IMR-90 (cell line): Measurements from ENCODE around the gene KL. TPM values are rescaled to one million over a fixed set of nuclear protein-coding genes. Genes with fewer than 3 reads are reported as not detected.

Experiments
- ATAC-seq: fragments of 200-7000 bp; cut with Tn5 transposase; 2 replicates; pipeline ENCODE4 v1.9.1; 2020; ENCODE audit warnings: low read depth, mild to moderate bottlenecking, moderate library complexity
- BruUV-seq: library from RNA; stranded (reverse); fragments of 400-500 nt; replicated peaks from 2 replicates; lab custom pipeline; 2021; lab: Mats Ljungman, UMichigan
- CTCF ChIA-PET: fragments of 300-600 bp; formaldehyde crosslinking; extraction: SDS; loops from one replicate; lab custom pipeline; 2021; ENCODE audit warnings: antibody characterized with exemption; lab: Yijun Ruan, JAX
- POLR2A ChIA-PET: fragments of 300-600 bp; sonication (Branson Sonifier 250); formaldehyde crosslinking; loops from one replicate; lab custom pipeline; 2022; ENCODE audit warnings: antibody characterized with exemption; ENCODE audit not compliant: unreplicated experiment; lab: Charles Lee
- DNase-seq: peaks from one replicate; pipeline ENCODE4 v3.0.0; 2013
- H2AFZ ChIP-seq: replicated peaks from 2 replicates; pipeline ENCODE3; 2013; ENCODE audit warnings: low read length, mild to moderate bottlenecking; ENCODE audit not compliant: poor library complexity
- H2AK5ac ChIP-seq: 2 replicates; pipeline ENCODE4 v1.6.1; 2013; ENCODE audit warnings: low read depth, low read length, inconsistent platforms
- H2AK9ac ChIP-seq: replicated peaks from 2 replicates; pipeline ENCODE3; 2013; ENCODE audit warnings: mild to moderate bottlenecking, low read depth, low read length, moderate library complexity; ENCODE audit not compliant: poor library complexity
- H2BK120ac ChIP-seq: 2 replicates; pipeline ENCODE4 v1.6.1; 2013; ENCODE audit warnings: low read depth, low read length, inconsistent platforms
- H2BK15ac ChIP-seq: 3 replicates; pipeline ENCODE4 v1.6.1; 2013; ENCODE audit warnings: low read depth, low read length, inconsistent platforms
- H2BK20ac ChIP-seq: 2 replicates; pipeline ENCODE4 v1.6.1; 2013; ENCODE audit warnings: low read depth, mild to moderate bottlenecking, inconsistent platforms, low read length, moderate library complexity
- H2BK5ac ChIP-seq: 2 replicates; pipeline ENCODE4 v1.6.1; 2013; ENCODE audit warnings: mild to moderate bottlenecking, low read depth, low read length, inconsistent platforms; ENCODE audit not compliant: poor library complexity, severe bottlenecking
- H3K14ac ChIP-seq: replicated peaks from 2 replicates; pipeline ENCODE4 v1.6.1; 2013; ENCODE audit warnings: low read depth, low read length, inconsistent platforms
- H3K18ac ChIP-seq: 2 replicates; pipeline ENCODE4 v1.6.1; 2013; ENCODE audit warnings: low read depth, low read length, control low read depth
- H3K23ac ChIP-seq: 2 replicates; pipeline ENCODE4 v1.6.1; 2013; ENCODE audit warnings: low read depth, low read length, inconsistent platforms
- H3K27ac ChIP-seq: 2 replicates; pipeline ENCODE4 v1.5.1; 2013; ENCODE audit warnings: mild to moderate bottlenecking, control low read depth, low read length; ENCODE audit not compliant: insufficient read depth
- H3K27me3 ChIP-seq: 2 replicates; pipeline ENCODE4 v1.6.1; 2013; ENCODE audit warnings: low read length; ENCODE audit not compliant: control insufficient read depth, insufficient read depth
- H3K36me3 ChIP-seq: 2 replicates; pipeline ENCODE4 v1.6.1; 2013; ENCODE audit warnings: low read length, mixed read lengths; ENCODE audit not compliant: control insufficient read depth, insufficient read depth
- H3K4ac ChIP-seq: 2 replicates; pipeline ENCODE4 v1.6.1; 2013; ENCODE audit warnings: low read depth, low read length, inconsistent platforms
- H3K4me1 ChIP-seq: 2 replicates; pipeline ENCODE4 v1.6.1; 2013; ENCODE audit warnings: low read length, mixed read lengths; ENCODE audit not compliant: control insufficient read depth, insufficient read depth
- H3K4me2 ChIP-seq: 2 replicates; pipeline ENCODE4 v1.6.1; 2013; ENCODE audit warnings: low read depth, mild to moderate bottlenecking, control low read depth, low read length, moderate library complexity
- H3K4me3 ChIP-seq: 2 replicates; pipeline ENCODE4 v1.5.1; 2013; ENCODE audit warnings: low read depth, mild to moderate bottlenecking, control low read depth, low read length, moderate library complexity; ENCODE audit not compliant: insufficient read depth
- H3K56ac ChIP-seq: 2 replicates; pipeline ENCODE4 v1.6.1; 2013; ENCODE audit warnings: low read length, inconsistent platforms; ENCODE audit not compliant: insufficient read depth; ENCODE audit errors: extremely low read depth
- H3K79me1 ChIP-seq, 2 experiments: 2 replicates each; pipeline ENCODE4 v1.6.1; 2013; ENCODE audit warnings: low read length in 2 of 2, inconsistent platforms in 1 of 2, low read depth in 1 of 2
- H3K9ac ChIP-seq: 2 replicates; pipeline ENCODE4 v1.6.1; 2013; ENCODE audit warnings: low read depth, low read length, control low read depth
- H3K9me1 ChIP-seq: 2 replicates; pipeline ENCODE4 v1.6.1; 2013; ENCODE audit warnings: low read length, inconsistent platforms; ENCODE audit not compliant: insufficient read depth
- H3K9me3 ChIP-seq: 2 replicates; pipeline ENCODE4 v1.6.1; 2013; ENCODE audit warnings: low read length; ENCODE audit not compliant: control insufficient read depth, insufficient read depth
- H4K20me1 ChIP-seq: 2 replicates; pipeline ENCODE4 v1.6.1; 2013; ENCODE audit warnings: low read length, inconsistent platforms; ENCODE audit not compliant: insufficient read depth
- H4K5ac ChIP-seq: 2 replicates; pipeline ENCODE4 v1.6.1; 2013; ENCODE audit warnings: mild to moderate bottlenecking, low read depth, low read length, control low read depth
- H4K8ac ChIP-seq, 2 experiments: 2 replicates each; pipeline ENCODE4 v1.6.1; 2013; ENCODE audit warnings: low read depth in 2 of 2, low read length in 2 of 2, control low read depth in 1 of 2, inconsistent platforms in 1 of 2
- H4K91ac ChIP-seq: 2 replicates; pipeline ENCODE4 v1.6.1; 2013; ENCODE audit warnings: low read depth, low read length, inconsistent platforms; ENCODE audit not compliant: insufficient read depth
- CEBPB ChIP-seq: IDR thresholded peaks from 2 replicates; pipeline ENCODE4 v1.6.1; 2012; ENCODE audit warnings: low read depth, low read length, improper control_type of control experiment
- CHD1 ChIP-seq: IDR thresholded peaks from 2 replicates; pipeline ENCODE4 v1.6.1; 2012; ENCODE audit warnings: low read depth, low read length, improper control_type of control experiment
- MAFK ChIP-seq: IDR thresholded peaks from 2 replicates; pipeline ENCODE4 v1.6.1; 2012; ENCODE audit warnings: low read depth, low read length, improper control_type of control experiment
- NFE2L2 ChIP-seq: fragments of 150-350 bp; IDR thresholded peaks from 2 replicates; pipeline ENCODE4 v1.6.1; 2016; ENCODE audit warnings: low read depth, mild to moderate bottlenecking, low read length
- POLR2A ChIP-seq: IDR thresholded peaks from 2 replicates; pipeline ENCODE4 v1.6.1; 2012; ENCODE audit warnings: mild to moderate bottlenecking, low read depth, low read length
- RAD21 ChIP-seq: IDR thresholded peaks from 2 replicates; pipeline ENCODE4 v1.6.1; 2012; ENCODE audit warnings: low read length, improper control_type of control experiment
- RCOR1 ChIP-seq: IDR thresholded peaks from 2 replicates; pipeline ENCODE4 v1.6.1; 2012; ENCODE audit warnings: mild to moderate bottlenecking, low read length, improper control_type of control experiment; ENCODE audit not compliant: insufficient replicate concordance
- RFX5 ChIP-seq: IDR thresholded peaks from 2 replicates; pipeline ENCODE4 v1.8.0; 2012; ENCODE audit warnings: low read depth, mild to moderate bottlenecking, low read length, moderate library complexity
- SMC3 ChIP-seq: fragments of 150-350 bp; IDR thresholded peaks from 2 replicates; pipeline ENCODE4 v1.6.1; 2016; ENCODE audit warnings: low read depth, mild to moderate bottlenecking, antibody characterized with exemption, low read length, moderate library complexity
- WGBS, 2 experiments: methylation state at CpG; one replicate each; pipeline versions ENCODE4 v1.1.5 to v1.1.7; 2013; ENCODE audit warnings: missing lambda C conversion rate in 2 of 2; ENCODE audit not compliant: insufficient read length in 1 of 2; ENCODE audit errors: extremely low coverage in 2 of 2; 5-methylcytosine and 5-hydroxymethylcytosine counted together
- dilution Hi-C: fragments of 300-500 bp; cut with HindIII; formaldehyde crosslinking; loops from one replicate; pipeline ENCODE4 v1.14.3; 2018; ENCODE audit warnings: low sequenced_read_pairs; ENCODE audit not compliant: unreplicated experiment
- in situ Hi-C: fragments of 300-500 bp; cut with MboI; formaldehyde crosslinking; loops from 3 replicates; pipeline ENCODE4 v1.14.3; 2019; ENCODE audit warnings: low sequenced_read_pairs, inconsistent platforms, mixed read lengths
- intact Hi-C: fragments of 100-400 bp; cut with micrococcal nuclease; formaldehyde crosslinking; loops from 2 replicates; pipeline ENCODE4 v1.10.0; 2022
- polyA plus RNA-seq, 3 experiments: library from polyadenylated mRNA; depleted of rRNA; stranded (reverse); fragments of >200 nt; gene quantifications; 2 replicates each; pipeline ENCODE4 v1.2.3, GENCODE V29; 2012; ENCODE audit warnings: low replicate concordance in 1 of 3
- total RNA-seq: library from RNA; depleted of rRNA; stranded (reverse); fragments of >200 nt; gene quantifications from 2 replicates; pipeline ENCODE4 v1.2.3, GENCODE V29; 2012
- TF ChIP-seq, protein P1 (sequence below): fragments of 150-350 bp; IDR thresholded peaks from 2 replicates; pipeline ENCODE4 v1.6.1; 2017; ENCODE audit warnings: mild to moderate bottlenecking, antibody characterized with exemption, low read length, low read depth
- TF ChIP-seq, protein P2 (sequence below): conservative IDR thresholded peaks from 2 replicates; pipeline ENCODE4 v1.5.1; 2012; ENCODE audit warnings: mild to moderate bottlenecking, low read depth, low read length, improper control_type of control experiment

The KL gene
- total and polyA plus RNA-seq, 2 of the 4 experiments (the other 2 are of a cell fraction) = not detected

DNA sequence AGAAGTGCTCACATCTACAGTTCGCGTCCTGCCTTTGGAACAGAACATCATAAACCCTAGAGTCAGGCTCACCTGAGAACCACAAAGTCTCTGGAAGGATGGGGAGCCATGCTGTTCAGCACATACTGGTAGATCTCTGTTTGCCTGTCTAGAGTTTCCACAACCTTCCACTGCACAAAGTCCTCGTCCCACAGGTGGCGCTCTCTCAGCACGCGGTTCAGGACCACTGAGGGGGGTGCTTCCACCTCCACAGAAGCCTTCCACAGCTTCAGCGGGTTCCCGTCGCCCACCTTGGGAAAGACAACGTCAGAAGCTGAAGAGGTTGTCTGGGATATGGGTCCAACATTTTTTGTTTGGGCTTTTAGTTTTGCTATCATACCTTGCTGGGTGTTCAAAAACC, 93.6 kb downstream of the KL start:
- Histone ChIP-seq H4K20me1 (peaks cover 11% of the 10 kb centered on the region; the same call in 1 of the 2 replicates), H3K14ac (peak overlapping the region; percentile 70), H3K9ac (peak overlapping the region; percentile 12), H3K36me3 (peaks cover 60% of the 10 kb centered on the region), H2BK5ac (peak overlapping the region; percentile 81), H2AK5ac (peak overlapping the region; percentile 97), H3K27ac (peak overlapping the region; percentile 75), H2BK15ac (peak overlapping the region; percentile 97; the same call in 2 of the 3 replicates), H3K4ac (peak overlapping the region; percentile 94), H3K4me1 (peaks cover 53% of the 10 kb centered on the region), H3K23ac (peak overlapping the region; percentile 93), H3K56ac (0 out of 2 replicates have a peak overlapping the region, but pooled peaks have one; percentile 17), H3K18ac (peak overlapping the region; percentile 82), H3K4me3 (no peak overlapping the region), H3K27me3 (no peaks in the 10 kb centered on the region), H4K91ac (peak overlapping the region; percentile 95), H3K79me1 (peaks cover 38 to 71% of the 10 kb centered on the region in 2 experiments), H2BK120ac (peak overlapping the region; percentile 89), H2AFZ (no peak overlapping the region), H3K9me1 (peaks cover 53% of the 10 kb centered on the region), H3K4me2 (no peak overlapping the region), H3K9me3 (no peaks in the 10 kb centered on the region), H2AK9ac (no peak overlapping the region), H2BK20ac (peak overlapping the region; percentile 88), H4K8ac (peak overlapping the region; percentile 41 to 77), H4K5ac (peak overlapping the region; percentile 85)
- intact Hi-C loops (loop anchor here (5.0 kb wide), 3 partner anchors 432 to 522 kb away; partner anchors contain the start of gene PDS5B), dilution Hi-C loops (no loop called here), in situ Hi-C loops (no loop called here)
- ATAC-seq (no peak), DNase-seq (no peak)
- CTCF ChIA-PET = interaction anchor here (0.7 to 1.2 kb wide), 3 partner anchors 10 to 182 kb away, joined by 3 read pairs; no protein-coding TSS in a partner anchor
- 93% methylated on average over 3 of the region's 10 CpGs; no CpG with 5 or more reads in 1 of the 2 experiments for WGBS, 2 experiments
- no TSS peak for BruUV-seq
- POLR2A ChIA-PET = no interaction called here
- TF ChIP-seq RFX5 = no peak
- no peak for TF ChIP-seq RAD21
- TF ChIP-seq CEBPB = no peak
- TF ChIP-seq, protein P1, sequence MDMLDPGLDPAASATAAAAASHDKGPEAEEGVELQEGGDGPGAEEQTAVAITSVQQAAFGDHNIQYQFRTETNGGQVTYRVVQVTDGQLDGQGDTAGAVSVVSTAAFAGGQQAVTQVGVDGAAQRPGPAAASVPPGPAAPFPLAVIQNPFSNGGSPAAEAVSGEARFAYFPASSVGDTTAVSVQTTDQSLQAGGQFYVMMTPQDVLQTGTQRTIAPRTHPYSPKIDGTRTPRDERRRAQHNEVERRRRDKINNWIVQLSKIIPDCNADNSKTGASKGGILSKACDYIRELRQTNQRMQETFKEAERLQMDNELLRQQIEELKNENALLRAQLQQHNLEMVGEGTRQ = no peak
- no peak for TF ChIP-seq POLR2A
- TF ChIP-seq MAFK = no peak
- 0 out of 2 replicates have a peak, but pooled peaks have one; percentile 11 for TF ChIP-seq SMC3
- TF ChIP-seq NFE2L2 = no peak
- no peak for TF ChIP-seq RCOR1
- TF ChIP-seq, protein P2, sequence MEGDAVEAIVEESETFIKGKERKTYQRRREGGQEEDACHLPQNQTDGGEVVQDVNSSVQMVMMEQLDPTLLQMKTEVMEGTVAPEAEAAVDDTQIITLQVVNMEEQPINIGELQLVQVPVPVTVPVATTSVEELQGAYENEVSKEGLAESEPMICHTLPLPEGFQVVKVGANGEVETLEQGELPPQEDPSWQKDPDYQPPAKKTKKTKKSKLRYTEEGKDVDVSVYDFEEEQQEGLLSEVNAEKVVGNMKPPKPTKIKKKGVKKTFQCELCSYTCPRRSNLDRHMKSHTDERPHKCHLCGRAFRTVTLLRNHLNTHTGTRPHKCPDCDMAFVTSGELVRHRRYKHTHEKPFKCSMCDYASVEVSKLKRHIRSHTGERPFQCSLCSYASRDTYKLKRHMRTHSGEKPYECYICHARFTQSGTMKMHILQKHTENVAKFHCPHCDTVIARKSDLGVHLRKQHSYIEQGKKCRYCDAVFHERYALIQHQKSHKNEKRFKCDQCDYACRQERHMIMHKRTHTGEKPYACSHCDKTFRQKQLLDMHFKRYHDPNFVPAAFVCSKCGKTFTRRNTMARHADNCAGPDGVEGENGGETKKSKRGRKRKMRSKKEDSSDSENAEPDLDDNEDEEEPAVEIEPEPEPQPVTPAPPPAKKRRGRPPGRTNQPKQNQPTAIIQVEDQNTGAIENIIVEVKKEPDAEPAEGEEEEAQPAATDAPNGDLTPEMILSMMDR = peak; percentile 25; the same call in 1 of the 2 replicates
- no peak for TF ChIP-seq CHD1
